CMK (cell line): ENCODE data around the gene UBA5.
"Not testable (repeated sequence)": the region's sequence is repeated elsewhere in the genome, so short reads cannot be mapped to it uniquely, and the experiment has no call there.

Source experiments
- DNase-seq: peaks from one replicate; pipeline ENCODE4 v3.0.0-alpha.2; 2010; ENCODE audit warnings: low read depth

The UBA5 gene

GRCh38 chr3:132660052-132660810, at the start of gene UBA5:
Gene UBA5, plus strand, starts transcription at chr3:132660329. Its CDS starts 209 bp downstream, at chr3:132660538.
- peak; percentile 39 for DNase-seq

- DNase-seq, result not testable (repeated sequence)
These were observed 44.8 kb upstream of the UBA5 start for GRCh38 chr3:132615301-132615700.

- no peak for DNase-seq
These were observed 44.2 kb upstream of the UBA5 start for GRCh38 chr3:132615881-132616280.

DNA sequence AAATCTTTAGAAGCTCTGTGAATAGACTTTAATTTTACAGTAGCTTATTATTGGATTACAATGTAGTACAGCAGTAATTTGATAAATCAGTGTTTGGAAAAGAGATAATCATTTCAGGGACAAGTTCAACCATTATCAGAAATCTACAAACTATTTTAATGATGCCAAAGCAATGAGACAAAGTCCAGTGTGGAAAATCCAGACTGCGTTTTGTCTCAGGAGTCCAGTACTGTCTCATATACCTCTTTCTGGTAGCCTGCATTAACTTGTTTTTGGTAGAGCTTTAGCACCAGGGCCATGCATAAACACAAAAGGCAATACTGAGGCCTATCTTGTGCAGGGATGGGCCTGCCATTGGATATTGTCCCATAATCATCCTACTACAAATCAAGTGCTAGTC, 43.3 kb upstream of the UBA5 start:
- DNase-seq, result no peak

GRCh38 chr3:132622148-132622547, 38.0 kb upstream of the UBA5 start:
- no peak for DNase-seq

DNA sequence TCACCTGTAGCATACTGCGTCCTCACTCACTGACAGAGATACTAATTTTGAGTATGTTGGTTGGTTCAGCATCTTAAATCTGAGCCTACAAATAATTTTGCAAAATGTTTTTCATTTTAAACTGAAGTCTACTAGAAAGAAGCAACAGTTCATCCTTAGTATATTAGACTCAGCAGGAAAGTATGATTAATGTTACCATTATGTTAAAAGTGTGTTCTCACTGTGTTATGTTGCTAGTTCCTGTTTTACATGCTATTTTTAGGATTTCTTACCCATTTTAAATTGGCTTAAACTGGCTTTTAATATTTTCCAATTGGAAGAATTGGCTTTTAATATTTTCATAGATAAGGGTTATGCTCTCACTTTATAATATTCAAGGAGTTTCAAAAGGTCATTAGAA, 37.4 kb upstream of the UBA5 start:
- DNase-seq, result no peak

GRCh38 chr3:132623646-132624045, 36.5 kb upstream of the UBA5 start:
- DNase-seq, result no peak

- DNase-seq, result no peak
These were observed 35.3 kb upstream of the UBA5 start for GRCh38 chr3:132624790-132625189.

- DNase-seq, result no peak
These were observed 34.5 kb upstream of the UBA5 start for GRCh38 chr3:132625613-132626012.

DNA sequence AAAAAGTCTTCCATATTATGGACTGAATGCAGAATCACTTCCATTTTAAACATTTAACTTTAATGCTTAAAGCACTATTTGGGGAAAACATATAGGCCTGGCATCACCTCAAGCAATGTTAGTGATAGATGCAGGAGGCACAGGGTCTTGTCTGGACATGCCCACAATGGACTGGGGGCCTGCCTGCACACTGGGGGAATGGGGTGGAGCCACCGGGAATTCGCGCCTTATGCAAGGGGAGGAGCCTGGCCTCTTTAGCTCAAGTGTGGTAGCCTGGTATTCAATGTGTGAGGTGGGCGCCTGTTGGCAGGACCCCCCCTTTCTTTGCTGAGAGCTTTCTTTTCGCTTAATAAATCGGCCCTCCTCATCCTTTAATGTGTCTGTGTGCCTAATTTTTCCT, 33.2 kb upstream of the UBA5 start:
- no peak for DNase-seq

DNA sequence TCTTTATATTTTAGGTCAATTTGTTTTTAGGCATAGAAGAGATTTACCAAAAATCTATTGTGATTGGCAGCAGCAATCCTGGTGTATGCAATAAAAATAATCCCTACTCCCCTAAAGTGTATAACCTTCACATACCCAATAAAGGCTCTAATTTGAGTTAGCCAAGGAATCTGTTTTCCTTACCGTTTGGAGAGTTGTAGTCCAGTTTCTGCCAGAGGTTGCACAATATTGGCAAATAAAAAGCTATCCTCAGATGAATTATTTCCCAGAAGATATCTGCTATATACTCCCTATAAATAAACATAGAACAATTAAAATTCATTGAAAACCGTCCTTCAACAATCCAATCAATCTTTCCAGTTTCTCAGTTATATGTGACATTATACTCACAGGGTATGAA, 32.0 kb upstream of the UBA5 start:
- DNase-seq, result no peak

GRCh38 chr3:132629928-132630327, 30.2 kb upstream of the UBA5 start:
- no peak for DNase-seq

GRCh38 chr3:132630612-132631011, 29.5 kb upstream of the UBA5 start:
- DNase-seq, result no peak

DNA sequence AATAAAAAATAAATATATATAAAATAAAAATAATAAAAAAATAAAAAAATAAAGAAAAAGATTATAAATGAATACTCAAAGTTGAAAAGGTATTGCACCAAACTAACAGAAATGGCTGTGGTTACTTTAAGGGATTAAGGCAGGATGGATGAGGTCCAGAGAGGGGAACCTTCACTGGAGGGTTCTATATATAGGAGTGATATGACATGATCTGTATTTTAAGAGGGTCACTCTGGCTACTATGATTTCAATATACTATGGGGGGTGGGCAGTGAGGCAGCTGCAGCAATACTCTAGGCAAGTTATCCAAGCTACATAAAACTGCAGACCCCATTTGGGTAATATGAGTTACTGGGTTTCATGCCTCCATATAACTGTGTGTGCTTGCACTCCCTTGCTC, 25.1 kb upstream of the UBA5 start:
- no peak for DNase-seq

DNA sequence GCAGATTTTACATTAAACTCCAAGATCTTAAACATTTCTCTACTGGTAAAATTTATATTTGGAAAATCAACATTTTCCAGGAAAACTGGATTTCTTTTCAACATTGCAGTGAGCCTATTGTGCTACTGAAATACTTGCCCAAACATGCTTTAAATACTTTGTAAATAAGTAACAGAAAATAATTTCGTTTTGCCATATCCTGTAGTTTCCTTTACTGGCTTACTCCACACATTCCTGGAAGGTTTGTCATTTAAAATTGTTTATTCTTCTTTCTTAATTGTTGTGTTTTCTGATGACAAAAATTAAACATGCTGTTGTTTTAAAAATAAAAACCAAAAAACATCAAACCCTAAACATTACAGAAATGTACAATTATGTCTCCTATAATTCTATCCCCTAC, 22.5 kb upstream of the UBA5 start:
- DNase-seq, result no peak

DNA sequence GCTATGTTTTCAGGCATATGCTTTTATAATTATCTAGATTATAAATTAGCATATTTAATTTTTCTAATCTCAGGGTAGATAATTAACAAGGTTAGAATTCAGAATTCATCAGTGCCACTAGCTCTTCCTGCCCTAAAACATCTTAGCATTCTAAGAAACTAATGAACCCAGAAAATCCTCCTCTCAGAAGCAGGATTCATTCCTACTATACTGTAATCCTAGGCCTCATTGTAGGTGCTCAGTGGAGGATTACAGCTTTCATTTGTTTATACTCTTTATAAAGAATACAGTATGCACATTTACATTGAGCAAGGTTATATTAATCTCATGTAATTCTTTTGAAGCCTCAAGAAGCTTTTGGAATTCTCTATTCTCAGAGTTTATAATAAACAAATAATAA, 21.4 kb upstream of the UBA5 start:
- DNase-seq, result no peak

- not testable (repeated sequence) for DNase-seq
These were observed 18.7 kb upstream of the UBA5 start for GRCh38 chr3:132641427-132641826.

GRCh38 chr3:132641837-132642538, 18.1 kb upstream of the UBA5 start:
- DNase-seq, result peak; percentile 7

GRCh38 chr3:132642539-132642847, 17.6 kb upstream of the UBA5 start:
- DNase-seq, result no peak

- no peak for DNase-seq
These were observed 16.8 kb upstream of the UBA5 start for GRCh38 chr3:132643366-132643765.

GRCh38 chr3:132645058-132645457, 15.1 kb upstream of the UBA5 start:
- DNase-seq, result no peak

DNA sequence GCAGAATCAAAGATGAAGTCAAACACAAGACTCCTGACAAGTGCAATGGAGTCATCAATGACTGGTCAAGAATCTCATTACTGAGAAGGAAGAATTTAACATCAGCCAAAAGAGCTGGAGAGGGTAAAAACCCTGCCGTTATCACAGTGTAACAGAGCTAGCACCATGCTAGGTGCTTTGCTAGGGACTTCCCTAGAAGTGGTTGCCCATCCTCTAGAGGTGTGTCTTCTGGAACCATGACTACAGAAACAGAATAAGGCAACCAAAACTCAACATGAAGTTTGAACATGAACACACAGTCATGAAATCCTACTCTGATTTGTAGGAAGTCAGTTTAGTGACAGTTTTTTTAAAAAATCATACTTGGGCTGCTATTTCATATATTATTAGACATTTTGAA, 10.0 kb upstream of the UBA5 start:
- DNase-seq, result no peak

- no peak for DNase-seq
These were observed 7.4 kb upstream of the UBA5 start for GRCh38 chr3:132652640-132653270.
